Suprapubic skin (tissue), 4 donors: ENCODE data around the gene EPB41L5.

Experiments
- CTCF ChIP-seq, 2 donors: fragments of 200-600 bp in 1 of 2; fragments of 450-650 bp in 1 of 2; sonication (generic) in 1 of 2; IDR thresholded peaks; one replicate each; pipeline ENCODE4 v1.5.1; 2016 to 2019; ENCODE audit warnings: antibody characterized with exemption in 2 of 2, mild to moderate bottlenecking in 1 of 2, moderate library complexity in 1 of 2
- POLR2A ChIP-seq, 2 donors: fragments of 450-650 bp; IDR thresholded peaks; one replicate each; pipeline ENCODE4 v1.6.1; 2017; ENCODE audit warnings: antibody characterized with exemption in 2 of 2, mild to moderate bottlenecking in 2 of 2, moderate library complexity in 2 of 2
- POLR2AphosphoS5 ChIP-seq, 3 donors: sonication (generic); formaldehyde crosslinking; IDR thresholded peaks; one replicate each; pipeline ENCODE4 v1.6.1; 2017; ENCODE audit warnings: antibody characterized with exemption in 3 of 3

DNA sequence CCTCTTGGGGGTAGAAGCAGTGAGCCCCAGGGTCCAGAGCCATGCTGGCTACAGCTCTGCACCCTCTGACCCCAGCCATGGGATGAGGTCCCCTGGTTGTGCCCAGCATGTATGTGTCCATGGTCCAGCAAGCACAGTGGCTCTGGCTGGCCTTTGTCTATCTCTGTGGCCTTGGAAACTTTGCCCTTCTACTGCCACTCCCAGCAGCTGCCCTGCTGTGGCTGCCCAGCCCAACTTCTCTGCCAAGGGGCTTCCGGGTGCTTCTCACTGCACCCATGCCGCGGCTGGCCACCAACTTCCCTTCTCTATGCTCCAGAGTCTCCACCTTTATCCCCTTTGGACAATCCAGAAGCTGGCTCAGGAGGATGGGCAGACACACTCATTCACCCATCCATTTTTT is 191.5 kb downstream of the EPB41L5 start:
- TF ChIP-seq POLR2AphosphoS5 (IDR thresholded peaks at IDR 0.05) (no peak), CTCF (IDR thresholded peaks at IDR 0.05) (no peak), POLR2A (IDR thresholded peaks at IDR 0.05) (no peak)
